GM23248 (cell line): ENCODE data around the gene CERT1.

Source experiments
- EZH2 ChIP-seq: fragments of 200-600 bp; sonication (generic); IDR thresholded peaks from 2 replicates; pipeline ENCODE4 v1.6.1; 2018; ENCODE audit warnings: antibody characterized with exemption, mild to moderate bottlenecking; ENCODE audit not compliant: insufficient read depth, poor library complexity, severe bottlenecking
- EZH2phosphoT487 ChIP-seq: fragments of 200-600 bp; sonication (generic); IDR thresholded peaks from 2 replicates; pipeline ENCODE4 v1.6.1; 2018; ENCODE audit warnings: antibody characterized with exemption, moderate library complexity, mild to moderate bottlenecking, low read depth; ENCODE audit not compliant: insufficient read depth

DNA sequence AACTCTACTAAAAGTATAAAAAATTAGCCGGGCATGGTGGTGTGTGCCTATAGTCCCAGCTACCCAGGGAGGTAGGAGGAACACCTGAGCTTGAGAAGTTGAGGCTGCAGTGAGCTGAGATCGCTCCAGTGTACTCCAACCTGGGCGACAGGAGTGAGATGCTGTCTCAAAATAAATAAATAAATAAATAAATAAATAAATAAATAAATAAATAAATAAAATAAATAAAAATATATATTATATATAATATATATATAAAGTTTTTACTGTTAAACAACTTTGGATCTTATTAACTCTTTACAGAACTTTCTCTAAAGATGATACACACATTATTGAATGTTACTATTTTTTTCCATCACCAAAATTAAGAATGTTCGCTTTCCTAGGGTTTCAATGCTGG lies 136.0 kb downstream of the CERT1 start:
- no peak for TF ChIP-seq EZH2
- no peak for TF ChIP-seq EZH2phosphoT487
